Subcutaneous adipose tissue (tissue), 4 donors: Measurements from ENCODE around the gene TXNDC8. TPM values are rescaled to one million over a fixed set of nuclear protein-coding genes. Genes with fewer than 3 reads are reported as not detected.

Source experiments
- CTCF ChIP-seq: fragments of 450-650 bp; IDR thresholded peaks from one replicate; pipeline ENCODE4 v1.5.1; 2016; ENCODE audit warnings: low read depth, mild to moderate bottlenecking, control low read depth, antibody characterized with exemption, moderate library complexity
- total RNA-seq, 4 donors: library from RNA; depleted of rRNA; stranded (reverse); fragments of >200 nt; gene quantifications; one replicate each; pipeline ENCODE4 v1.1.0, GENCODE V29; 2016

Gene TXNDC8
- total RNA-seq, 4 donors from 2014 or later = not detected

- TF ChIP-seq CTCF = no peak
Measured at GRCh38 chr9:110290001-110290400, 47.7 kb downstream of the TXNDC8 start.

GRCh38 chr9:110288503-110288902, 49.2 kb downstream of the TXNDC8 start:
- TF ChIP-seq CTCF = no peak

GRCh38 chr9:110287289-110287680, 50.4 kb downstream of the TXNDC8 start:
- TF ChIP-seq CTCF = no peak

GRCh38 chr9:110284211-110284844, 53.3 kb downstream of the TXNDC8 start:
- TF ChIP-seq CTCF = no peak

- no peak for TF ChIP-seq CTCF
Measured at GRCh38 chr9:110283751-110284150, 53.9 kb downstream of the TXNDC8 start.

GRCh38 chr9:110282739-110283081, 55.0 kb downstream of the TXNDC8 start:
- TF ChIP-seq CTCF = no peak

GRCh38 chr9:110282018-110282738, 55.5 kb downstream of the TXNDC8 start:
- TF ChIP-seq CTCF = no peak
